ENCODE data around the gene CEP57. TPM values are rescaled to one million over a fixed set of nuclear protein-coding genes. Genes with fewer than 3 reads are reported as not detected.
"Not testable (repeated sequence)": the region's sequence is repeated elsewhere in the genome, so short reads cannot be mapped to it uniquely, and the experiment has no call there.

Gene CEP57
- total RNA-seq, 4 donors from 2014 or later, result 10.2 to 20.5 (median 16.9) TPM

DNA sequence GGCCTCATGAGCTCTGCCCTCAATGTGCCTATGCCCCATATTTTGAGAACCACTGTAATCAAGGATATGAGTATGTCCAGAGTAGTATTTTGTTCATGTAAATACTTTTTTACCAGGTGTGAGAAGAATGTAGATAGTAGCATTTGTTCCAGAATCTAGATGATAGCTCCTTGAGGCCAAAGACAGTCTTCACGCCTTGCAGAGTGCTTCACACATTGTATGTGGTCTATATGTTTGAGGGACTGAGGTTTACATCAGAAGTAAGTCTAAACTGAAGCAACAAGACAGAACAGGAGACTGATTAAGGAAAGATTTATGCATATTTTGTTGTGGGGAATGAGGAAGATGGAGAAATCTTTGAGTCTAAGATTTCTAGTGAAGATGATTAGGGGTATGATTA, 12.5 kb downstream of the CEP57 start:
- no peak for ATAC-seq
- TF ChIP-seq POLR2A (IDR thresholded peaks at IDR 0.05), result no peak
- TF ChIP-seq, protein P1, sequence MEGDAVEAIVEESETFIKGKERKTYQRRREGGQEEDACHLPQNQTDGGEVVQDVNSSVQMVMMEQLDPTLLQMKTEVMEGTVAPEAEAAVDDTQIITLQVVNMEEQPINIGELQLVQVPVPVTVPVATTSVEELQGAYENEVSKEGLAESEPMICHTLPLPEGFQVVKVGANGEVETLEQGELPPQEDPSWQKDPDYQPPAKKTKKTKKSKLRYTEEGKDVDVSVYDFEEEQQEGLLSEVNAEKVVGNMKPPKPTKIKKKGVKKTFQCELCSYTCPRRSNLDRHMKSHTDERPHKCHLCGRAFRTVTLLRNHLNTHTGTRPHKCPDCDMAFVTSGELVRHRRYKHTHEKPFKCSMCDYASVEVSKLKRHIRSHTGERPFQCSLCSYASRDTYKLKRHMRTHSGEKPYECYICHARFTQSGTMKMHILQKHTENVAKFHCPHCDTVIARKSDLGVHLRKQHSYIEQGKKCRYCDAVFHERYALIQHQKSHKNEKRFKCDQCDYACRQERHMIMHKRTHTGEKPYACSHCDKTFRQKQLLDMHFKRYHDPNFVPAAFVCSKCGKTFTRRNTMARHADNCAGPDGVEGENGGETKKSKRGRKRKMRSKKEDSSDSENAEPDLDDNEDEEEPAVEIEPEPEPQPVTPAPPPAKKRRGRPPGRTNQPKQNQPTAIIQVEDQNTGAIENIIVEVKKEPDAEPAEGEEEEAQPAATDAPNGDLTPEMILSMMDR (IDR thresholded peaks at IDR 0.05 in 4 of 5, conservative IDR thresholded peaks at IDR 0.05 in 1 of 5), result no peak
- Histone ChIP-seq H3K36me3 (peaks cover 0 to 19% of the 10 kb centered on the region in 2 donors), H3K27me3 (no peaks in the 10 kb centered on the region), H3K9me3 (no peaks in the 10 kb centered on the region), H3K27ac (no peak overlapping the region), H3K4me3 (no peak overlapping the region), H3K4me1 (no peaks in the 10 kb centered on the region)
- intact Hi-C loops (cut with DNase I; ENCODE audit: low total_unique reads), result no loop called here
- DNase-seq, result no peak
- in situ Hi-C loops (cut with MboI; ENCODE audit: low sequenced_read_pairs in 4 of 4), result no loop called here

DNA sequence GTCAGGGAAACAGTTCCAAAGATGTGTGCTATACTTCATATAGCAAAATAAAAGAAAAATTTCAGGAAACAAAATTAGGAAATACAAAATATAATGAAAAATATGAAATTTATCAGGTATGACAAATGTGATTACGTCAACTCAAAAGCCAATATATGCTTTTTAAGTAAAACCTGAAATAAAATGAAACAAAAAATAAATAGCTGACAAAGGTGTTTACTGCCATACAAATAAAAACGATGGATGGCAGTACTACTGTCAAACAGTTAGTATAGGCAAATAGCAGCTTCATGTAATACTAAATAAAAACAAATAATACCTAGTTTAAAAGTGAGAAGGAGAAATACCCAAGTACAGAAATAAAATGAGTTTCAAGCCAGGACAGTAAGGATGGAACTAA, 13.7 kb downstream of the CEP57 start:
- no peak overlapping the region for H3K4me3 ChIP-seq
- no peaks in the 10 kb centered on the region for H3K4me1 ChIP-seq
- no peaks in the 10 kb centered on the region for H3K9me3 ChIP-seq
- peaks cover 0 to 19% of the 10 kb centered on the region in 2 donors for H3K36me3 ChIP-seq
- intact Hi-C loops (cut with DNase I; ENCODE audit: low total_unique reads), result no loop called here
- no peaks in the 10 kb centered on the region for H3K27me3 ChIP-seq
- DNase-seq (no peak), ATAC-seq (no peak)
- in situ Hi-C loops (cut with MboI; ENCODE audit: low sequenced_read_pairs in 4 of 4), result no loop called here
- no peak overlapping the region for H3K27ac ChIP-seq
- no peak for TF ChIP-seq POLR2A (IDR thresholded peaks at IDR 0.05)
- TF ChIP-seq, protein P1 (IDR thresholded peaks at IDR 0.05 in 4 of 5, conservative IDR thresholded peaks at IDR 0.05 in 1 of 5), result no peak

DNA sequence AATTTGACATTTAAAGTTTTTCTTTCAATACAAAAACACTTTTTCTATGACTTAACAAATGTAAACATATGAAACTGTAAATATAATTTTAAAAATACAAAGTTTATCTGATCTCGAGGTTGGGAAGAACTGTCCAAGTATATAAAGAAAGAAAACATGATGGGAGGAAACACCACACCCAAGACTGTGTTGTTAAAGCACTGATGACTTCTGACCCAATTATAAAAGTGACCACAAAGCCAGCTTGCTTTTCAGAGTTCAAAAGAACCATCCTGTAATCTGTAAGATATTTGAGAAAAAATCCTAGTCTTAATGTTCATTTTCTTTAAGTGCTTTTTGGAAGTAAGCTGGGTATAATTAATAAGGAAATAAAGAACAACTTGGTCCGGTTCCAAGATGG, 15.6 kb downstream of the CEP57 start:
- Histone ChIP-seq H3K27ac (no peak overlapping the region), H3K4me3 (no peak overlapping the region), H3K9me3 (no peaks in the 10 kb centered on the region), H3K4me1 (no peaks in the 10 kb centered on the region), H3K27me3 (no peaks in the 10 kb centered on the region), H3K36me3 (peaks cover 0 to 9% of the 10 kb centered on the region in 2 donors)
- in situ Hi-C loops (cut with MboI; ENCODE audit: low sequenced_read_pairs in 4 of 4) (no loop called here), intact Hi-C loops (cut with DNase I; ENCODE audit: low total_unique reads) (no loop called here)
- ATAC-seq (no peak), DNase-seq (no peak)
- TF ChIP-seq POLR2A (IDR thresholded peaks at IDR 0.05), result no peak
- TF ChIP-seq, protein P1 (IDR thresholded peaks at IDR 0.05 in 4 of 5, conservative IDR thresholded peaks at IDR 0.05 in 1 of 5), result no peak

DNA sequence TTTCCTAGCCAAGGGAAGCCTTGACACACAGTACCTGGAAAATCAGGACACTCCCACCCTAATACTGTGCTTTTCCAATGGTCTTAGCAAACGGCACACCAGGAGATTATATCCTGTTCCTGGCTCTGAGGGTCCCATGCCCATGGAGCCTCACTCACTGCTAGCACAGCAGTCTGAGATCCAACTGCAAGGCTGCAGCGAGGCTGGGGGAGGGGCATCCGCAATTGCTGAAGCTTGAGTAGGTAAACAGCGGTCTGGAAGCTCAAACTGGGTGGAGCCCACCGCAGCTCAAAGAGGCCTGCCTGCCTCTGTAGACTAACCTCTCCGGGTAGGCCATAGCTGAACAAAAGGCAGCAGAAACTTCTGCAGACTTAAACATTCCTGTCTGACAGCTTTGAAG, 16.2 kb downstream of the CEP57 start:
- in situ Hi-C loops (cut with MboI; ENCODE audit: low sequenced_read_pairs in 4 of 4); DNase-seq; intact Hi-C loops (cut with DNase I; ENCODE audit: low total_unique reads); ATAC-seq; H3K36me3 ChIP-seq; H3K9me3 ChIP-seq; H3K27me3 ChIP-seq; H3K27ac ChIP-seq; H3K4me1 ChIP-seq; H3K4me3 ChIP-seq: not testable (repeated sequence)

DNA sequence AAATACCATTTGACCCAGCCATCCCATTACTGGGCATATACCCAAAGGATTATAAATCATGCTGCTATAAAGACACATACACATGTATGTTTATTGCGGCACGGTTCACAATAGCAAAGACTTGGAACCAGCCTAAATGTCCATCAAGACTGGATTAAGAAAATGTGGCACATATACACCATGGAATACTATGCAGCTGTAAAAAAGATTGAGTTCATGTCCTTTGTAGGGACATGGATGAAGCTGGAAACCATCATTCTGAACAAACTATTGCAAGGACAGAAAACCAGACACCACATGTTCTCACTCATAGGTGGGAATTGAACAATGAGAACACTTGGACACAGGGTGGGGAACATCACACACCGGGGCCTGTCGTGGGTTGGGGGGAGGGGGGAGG, 20.8 kb downstream of the CEP57 start:
- H3K4me3 ChIP-seq; ATAC-seq; intact Hi-C loops (cut with DNase I; ENCODE audit: low total_unique reads); H3K27ac ChIP-seq; H3K27me3 ChIP-seq; DNase-seq; H3K36me3 ChIP-seq; H3K4me1 ChIP-seq; H3K9me3 ChIP-seq; in situ Hi-C loops (cut with MboI; ENCODE audit: low sequenced_read_pairs in 4 of 4): not testable (repeated sequence)

DNA sequence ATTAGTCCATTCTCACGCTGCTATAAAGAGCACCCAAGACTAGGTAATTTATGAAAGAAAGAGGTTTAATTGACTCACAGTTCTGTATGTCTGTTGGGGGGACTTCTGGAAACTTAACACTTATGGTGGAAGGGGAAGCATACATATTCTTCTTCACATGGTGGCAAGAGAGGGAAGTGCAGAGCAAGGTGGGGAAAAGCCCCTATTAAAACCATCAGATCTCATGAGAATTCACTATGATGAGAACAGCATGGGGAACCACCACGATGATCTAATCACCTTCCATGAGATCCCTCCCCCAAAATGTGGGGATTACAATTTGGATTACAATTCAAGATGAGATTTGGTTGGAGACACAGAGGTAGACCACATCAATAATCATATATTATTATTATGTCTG, 25.7 kb downstream of the CEP57 start:
- Histone ChIP-seq H3K9me3 (no peaks in the 10 kb centered on the region), H3K4me3 (no peak overlapping the region), H3K4me1 (no peaks in the 10 kb centered on the region), H3K27ac (no peak overlapping the region), H3K27me3 (no peaks in the 10 kb centered on the region), H3K36me3 (peaks cover 0 to 14% of the 10 kb centered on the region in 2 donors)
- in situ Hi-C loops (cut with MboI; ENCODE audit: low sequenced_read_pairs in 4 of 4) (no loop called here), intact Hi-C loops (cut with DNase I; ENCODE audit: low total_unique reads) (no loop called here)
- no peak for TF ChIP-seq POLR2A (IDR thresholded peaks at IDR 0.05)
- TF ChIP-seq, protein P1 (IDR thresholded peaks at IDR 0.05 in 4 of 5, conservative IDR thresholded peaks at IDR 0.05 in 1 of 5), result no peak
- ATAC-seq (no peak), DNase-seq (no peak)
